ENCODE data around the gene TAL2. TPM values are rescaled to one million over a fixed set of nuclear protein-coding genes. Genes with fewer than 3 reads are reported as not detected.
A peak's percentile ranks its signal among the peaks of the same experiment; 100 is the strongest.

The TAL2 gene
- total and polyA plus RNA-seq, 10 of the 15 experiments (the other 5 are each of a cell fraction or from before 2014, with no cell fraction given) = 0.16 to 0.51 (median 0.34) TPM; not detected in 1

GRCh38 chr9:105662184-105663104, at the start of gene TAL2 (continued):
- TF ChIP-seq, protein P1, sequence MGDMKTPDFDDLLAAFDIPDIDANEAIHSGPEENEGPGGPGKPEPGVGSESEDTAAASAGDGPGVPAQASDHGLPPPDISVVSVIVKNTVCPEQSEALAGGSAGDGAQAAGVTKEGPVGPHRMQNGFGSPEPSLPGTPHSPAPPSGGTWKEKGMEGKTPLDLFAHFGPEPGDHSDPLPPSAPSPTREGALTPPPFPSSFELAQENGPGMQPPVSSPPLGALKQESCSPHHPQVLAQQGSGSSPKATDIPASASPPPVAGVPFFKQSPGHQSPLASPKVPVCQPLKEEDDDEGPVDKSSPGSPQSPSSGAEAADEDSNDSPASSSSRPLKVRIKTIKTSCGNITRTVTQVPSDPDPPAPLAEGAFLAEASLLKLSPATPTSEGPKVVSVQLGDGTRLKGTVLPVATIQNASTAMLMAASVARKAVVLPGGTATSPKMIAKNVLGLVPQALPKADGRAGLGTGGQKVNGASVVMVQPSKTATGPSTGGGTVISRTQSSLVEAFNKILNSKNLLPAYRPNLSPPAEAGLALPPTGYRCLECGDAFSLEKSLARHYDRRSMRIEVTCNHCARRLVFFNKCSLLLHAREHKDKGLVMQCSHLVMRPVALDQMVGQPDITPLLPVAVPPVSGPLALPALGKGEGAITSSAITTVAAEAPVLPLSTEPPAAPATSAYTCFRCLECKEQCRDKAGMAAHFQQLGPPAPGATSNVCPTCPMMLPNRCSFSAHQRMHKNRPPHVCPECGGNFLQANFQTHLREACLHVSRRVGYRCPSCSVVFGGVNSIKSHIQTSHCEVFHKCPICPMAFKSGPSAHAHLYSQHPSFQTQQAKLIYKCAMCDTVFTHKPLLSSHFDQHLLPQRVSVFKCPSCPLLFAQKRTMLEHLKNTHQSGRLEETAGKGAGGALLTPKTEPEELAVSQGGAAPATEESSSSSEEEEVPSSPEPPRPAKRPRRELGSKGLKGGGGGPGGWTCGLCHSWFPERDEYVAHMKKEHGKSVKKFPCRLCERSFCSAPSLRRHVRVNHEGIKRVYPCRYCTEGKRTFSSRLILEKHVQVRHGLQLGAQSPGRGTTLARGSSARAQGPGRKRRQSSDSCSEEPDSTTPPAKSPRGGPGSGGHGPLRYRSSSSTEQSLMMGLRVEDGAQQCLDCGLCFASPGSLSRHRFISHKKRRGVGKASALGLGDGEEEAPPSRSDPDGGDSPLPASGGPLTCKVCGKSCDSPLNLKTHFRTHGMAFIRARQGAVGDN (IDR thresholded peaks at IDR 0.05) = peak; percentile 66
- TF ChIP-seq, protein P2, sequence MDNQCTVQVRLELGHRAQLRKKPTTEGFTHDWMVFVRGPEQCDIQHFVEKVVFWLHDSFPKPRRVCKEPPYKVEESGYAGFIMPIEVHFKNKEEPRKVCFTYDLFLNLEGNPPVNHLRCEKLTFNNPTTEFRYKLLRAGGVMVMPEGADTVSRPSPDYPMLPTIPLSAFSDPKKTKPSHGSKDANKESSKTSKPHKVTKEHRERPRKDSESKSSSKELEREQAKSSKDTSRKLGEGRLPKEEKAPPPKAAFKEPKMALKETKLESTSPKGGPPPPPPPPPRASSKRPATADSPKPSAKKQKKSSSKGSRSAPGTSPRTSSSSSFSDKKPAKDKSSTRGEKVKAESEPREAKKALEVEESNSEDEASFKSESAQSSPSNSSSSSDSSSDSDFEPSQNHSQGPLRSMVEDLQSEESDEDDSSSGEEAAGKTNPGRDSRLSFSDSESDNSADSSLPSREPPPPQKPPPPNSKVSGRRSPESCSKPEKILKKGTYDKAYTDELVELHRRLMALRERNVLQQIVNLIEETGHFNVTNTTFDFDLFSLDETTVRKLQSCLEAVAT (IDR thresholded peaks at IDR 0.05) = no peak
- TF ChIP-seq RAD51 (IDR thresholded peaks at IDR 0.05) = peak; percentile 74
- no peak for TF ChIP-seq EED (IDR thresholded peaks at IDR 0.05; ENCODE audit: low read depth)
- no peak for TF ChIP-seq LARP7 (IDR thresholded peaks at IDR 0.05)
- TF ChIP-seq SP1 (IDR thresholded peaks at IDR 0.05; ENCODE audit: low read depth, low read length) = no peak
- TF ChIP-seq HSF1 (IDR thresholded peaks at IDR 0.05; ENCODE audit: low read depth, low read length) = no peak
- TF ChIP-seq EGR1 (IDR thresholded peaks at IDR 0.05; ENCODE audit: borderline replicate concordance in 1 of 2, low read depth in 2 of 2, low read length in 2 of 2) = no peak
- TF ChIP-seq ZNF592 (IDR thresholded peaks at IDR 0.05) = no peak
- no peak for TF ChIP-seq ZNF24 (IDR thresholded peaks at IDR 0.05)
- TF ChIP-seq, protein P3, sequence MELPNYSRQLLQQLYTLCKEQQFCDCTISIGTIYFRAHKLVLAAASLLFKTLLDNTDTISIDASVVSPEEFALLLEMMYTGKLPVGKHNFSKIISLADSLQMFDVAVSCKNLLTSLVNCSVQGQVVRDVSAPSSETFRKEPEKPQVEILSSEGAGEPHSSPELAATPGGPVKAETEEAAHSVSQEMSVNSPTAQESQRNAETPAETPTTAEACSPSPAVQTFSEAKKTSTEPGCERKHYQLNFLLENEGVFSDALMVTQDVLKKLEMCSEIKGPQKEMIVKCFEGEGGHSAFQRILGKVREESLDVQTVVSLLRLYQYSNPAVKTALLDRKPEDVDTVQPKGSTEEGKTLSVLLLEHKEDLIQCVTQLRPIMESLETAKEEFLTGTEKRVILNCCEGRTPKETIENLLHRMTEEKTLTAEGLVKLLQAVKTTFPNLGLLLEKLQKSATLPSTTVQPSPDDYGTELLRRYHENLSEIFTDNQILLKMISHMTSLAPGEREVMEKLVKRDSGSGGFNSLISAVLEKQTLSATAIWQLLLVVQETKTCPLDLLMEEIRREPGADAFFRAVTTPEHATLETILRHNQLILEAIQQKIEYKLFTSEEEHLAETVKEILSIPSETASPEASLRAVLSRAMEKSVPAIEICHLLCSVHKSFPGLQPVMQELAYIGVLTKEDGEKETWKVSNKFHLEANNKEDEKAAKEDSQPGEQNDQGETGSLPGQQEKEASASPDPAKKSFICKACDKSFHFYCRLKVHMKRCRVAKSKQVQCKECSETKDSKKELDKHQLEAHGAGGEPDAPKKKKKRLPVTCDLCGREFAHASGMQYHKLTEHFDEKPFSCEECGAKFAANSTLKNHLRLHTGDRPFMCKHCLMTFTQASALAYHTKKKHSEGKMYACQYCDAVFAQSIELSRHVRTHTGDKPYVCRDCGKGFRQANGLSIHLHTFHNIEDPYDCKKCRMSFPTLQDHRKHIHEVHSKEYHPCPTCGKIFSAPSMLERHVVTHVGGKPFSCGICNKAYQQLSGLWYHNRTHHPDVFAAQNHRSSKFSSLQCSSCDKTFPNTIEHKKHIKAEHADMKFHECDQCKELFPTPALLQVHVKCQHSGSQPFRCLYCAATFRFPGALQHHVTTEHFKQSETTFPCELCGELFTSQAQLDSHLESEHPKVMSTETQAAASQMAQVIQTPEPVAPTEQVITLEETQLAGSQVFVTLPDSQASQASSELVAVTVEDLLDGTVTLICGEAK (IDR thresholded peaks at IDR 0.05; ENCODE audit: borderline replicate concordance) = no peak
- TF ChIP-seq ATF7 (IDR thresholded peaks at IDR 0.05; ENCODE audit: low read depth) = peak; percentile 21; the same call in 1 of the 2 replicates
